SW480 (cell line): ENCODE measurements around the gene FUT7.

Experiments used
- DNase-seq: peaks from one replicate; pipeline ENCODE4 v3.0.0-alpha.2; 2016; ENCODE audit warnings: low spot score

FUT7 gene

GRCh38 chr9:137049544-137050449 lies 17.9 kb upstream of the FUT7 start:
- DNase-seq, result peak; percentile 60

- no peak for DNase-seq
Observed at GRCh38 chr9:137048655-137049543, 17.0 kb upstream of the FUT7 start.

GRCh38 chr9:137046088-137046787 lies 14.3 kb upstream of the FUT7 start, which contains the start of gene NPDC1:
Gene NPDC1 (minus strand): TSS chr9:137046177. CDS start chr9:137045989, 188 bp downstream.
- DNase-seq, result peak; percentile 85

GRCh38 chr9:137045294-137046087 lies 13.6 kb upstream of the FUT7 start:
- peak; percentile 50 for DNase-seq

GRCh38 chr9:137044502-137045177 lies 12.8 kb upstream of the FUT7 start:
- no peak for DNase-seq

GRCh38 chr9:137044037-137044436 lies 12.1 kb upstream of the FUT7 start:
- DNase-seq, result no peak

GRCh38 chr9:137042751-137043727 lies 11.2 kb upstream of the FUT7 start:
- no peak for DNase-seq

GRCh38 chr9:137041124-137041523 lies 9.2 kb upstream of the FUT7 start:
- no peak for DNase-seq

GRCh38 chr9:137040568-137040967 lies 8.7 kb upstream of the FUT7 start:
- no peak for DNase-seq

- DNase-seq, result no peak
Observed at GRCh38 chr9:137039611-137040366, 7.9 kb upstream of the FUT7 start.

- DNase-seq, result no peak
Observed at GRCh38 chr9:137038916-137039315, 7.0 kb upstream of the FUT7 start.

- no peak for DNase-seq
Observed at GRCh38 chr9:137037483-137037882, 5.6 kb upstream of the FUT7 start.

GRCh38 chr9:137037035-137037434 lies 5.1 kb upstream of the FUT7 start:
- no peak for DNase-seq

- no peak for DNase-seq
Observed at GRCh38 chr9:137035937-137036336, 4.0 kb upstream of the FUT7 start.

GRCh38 chr9:137035507-137035834 lies 3.6 kb upstream of the FUT7 start:
- no peak for DNase-seq

- DNase-seq, result peak; percentile 87
Observed at GRCh38 chr9:137034709-137035506, 3.0 kb upstream of the FUT7 start.

- DNase-seq, result peak; percentile 51
Observed at GRCh38 chr9:137034039-137034708, 2.3 kb upstream of the FUT7 start.
